HepG2 (cell line): ENCODE data around the gene TFEC. TPM values are rescaled to one million over a fixed set of nuclear protein-coding genes. Genes with fewer than 3 reads are reported as not detected.

ENCODE experiments used
- ATAC-seq: fragments of 200-7000 bp; cut with Tn5 transposase; 3 replicates; pipeline ENCODE4 v1.9.1; 2020; ENCODE audit warnings: mild to moderate bottlenecking, moderate library complexity
- BruUV-seq: library from RNA; stranded (reverse); fragments of 400-500 nt; replicated peaks from 2 replicates; lab custom pipeline; 2021; lab: Mats Ljungman, UMichigan
- CTCF ChIA-PET: fragments of 300-600 bp; formaldehyde crosslinking; extraction: SDS; loops from one replicate; lab custom pipeline; 2021; ENCODE audit warnings: low total read pairs, inconsistent platforms, low intra/inter-chr PET ratio; lab: Yijun Ruan, JAX
- POLR2A ChIA-PET: fragments of 350-600 bp; sonication (Branson Sonifier 250); formaldehyde crosslinking; loops from one replicate; lab custom pipeline; 2020; ENCODE audit warnings: antibody characterized with exemption, inconsistent platforms; lab: Yijun Ruan, JAX
- DNase-seq: peaks from one replicate; pipeline ENCODE4 v3.0.0-alpha.2; 2015; ENCODE audit warnings: low spot score
- FAIRE-seq: peaks from 3 replicates; lab custom pipeline; 2011; peaks lifted over from hg19 to GRCh38; lab: Jason Lieb, UNC
- H2AFZ ChIP-seq: one replicate; pipeline ENCODE4 v1.6.1; 2011; ENCODE audit warnings: low read length, inconsistent platforms
- H3K27ac ChIP-seq: fragments of 300-600 bp; 3 replicates; pipeline ENCODE4 v1.8.0; 2011; ENCODE audit warnings: mixed run types, mild to moderate bottlenecking, mixed read lengths, low read length, inconsistent platforms; ENCODE audit not compliant: insufficient read depth; ENCODE audit errors: extremely low read length
- H3K27me3 ChIP-seq, 2 experiments: fragments of 200-600 bp in 1 of 2; 2 replicates in 1 of 2; 3 replicates in 1 of 2; pipeline versions ENCODE4 v1.6.0 to v1.8.0; 2011; ENCODE audit warnings: low read length in 2 of 2, mild to moderate bottlenecking in 2 of 2, moderate library complexity in 2 of 2, inconsistent platforms in 1 of 2; ENCODE audit not compliant: insufficient read depth in 2 of 2, control insufficient read depth in 1 of 2
- H3K36me3 ChIP-seq, 2 experiments: fragments of 200-600 bp in 1 of 2; replicated peaks in 1 of 2; 2 replicates in 1 of 2; 3 replicates in 1 of 2; pipeline versions ENCODE4 v1.5.1 to v1.8.0; 2011; ENCODE audit warnings: low read length in 2 of 2, inconsistent platforms in 1 of 2; ENCODE audit not compliant: insufficient read depth in 2 of 2, control insufficient read depth in 1 of 2
- H3K4me1 ChIP-seq: 2 replicates; pipeline ENCODE4 v1.5.1; 2012; ENCODE audit warnings: low read length, inconsistent platforms; ENCODE audit not compliant: insufficient read depth
- H3K4me2 ChIP-seq: 2 replicates; pipeline ENCODE4 v1.6.0; 2011; ENCODE audit warnings: low read depth, low read length, inconsistent platforms
- H3K4me3 ChIP-seq, 3 experiments: fragments of 200-600 bp in 1 of 3; sonication (generic), shearing (Covaris generic) in 1 of 3; replicated peaks in 1 of 3; 2 replicates each; pipeline ENCODE4 v1.5.1; 2011 to 2016; ENCODE audit warnings: low read length in 3 of 3, inconsistent platforms in 2 of 3, low read depth in 2 of 3, mild to moderate bottlenecking in 2 of 3, control low read depth in 1 of 3, mixed read lengths in 1 of 3; ENCODE audit not compliant: insufficient read depth in 1 of 3
- H3K79me2 ChIP-seq: one replicate; pipeline ENCODE4 v1.6.1; 2011; ENCODE audit warnings: low read length, inconsistent platforms; ENCODE audit not compliant: insufficient read depth
- H3K9ac ChIP-seq: 2 replicates; pipeline ENCODE4 v1.6.0; 2011; ENCODE audit warnings: mild to moderate bottlenecking, low read depth, low read length, inconsistent platforms; ENCODE audit not compliant: insufficient read depth
- H3K9me3 ChIP-seq: 2 replicates; pipeline ENCODE4 v1.5.1; 2012; ENCODE audit warnings: mild to moderate bottlenecking, low read length
- H4K20me1 ChIP-seq: 2 replicates; pipeline ENCODE4 v1.6.0; 2011; ENCODE audit warnings: inconsistent platforms, mild to moderate bottlenecking, low read length, moderate library complexity; ENCODE audit not compliant: insufficient read depth
- ISX ChIP-seq: sonication (generic); formaldehyde crosslinking; conservative IDR thresholded peaks from 2 replicates; pipeline ENCODE4 v1.5.0; 2020; ENCODE audit warnings: missing genetic modification reagents
- MEIS1 ChIP-seq: sonication (generic); formaldehyde crosslinking; IDR thresholded peaks from 2 replicates; pipeline ENCODE4 v1.9.0; 2021; ENCODE audit warnings: mild to moderate bottlenecking, missing genetic modification reagents, moderate library complexity, borderline replicate concordance
- NCOA2 ChIP-seq: sonication (generic); formaldehyde crosslinking; IDR thresholded peaks from 2 replicates; pipeline ENCODE4 v1.8.0; 2022; ENCODE audit warnings: inconsistent platforms
- POLR2G ChIP-seq: fragments of 200-400 bp; formaldehyde crosslinking; IDR thresholded peaks from 2 replicates; pipeline ENCODE4 v1.6.1; 2018; ENCODE audit warnings: mild to moderate bottlenecking, low read depth, low read length, moderate library complexity
- ZFP90 ChIP-seq: sonication (generic); formaldehyde crosslinking; IDR thresholded peaks from 2 replicates; pipeline ENCODE4 v1.8.0; 2022; ENCODE audit warnings: missing genetic modification reagents, mild to moderate bottlenecking, inconsistent platforms, borderline replicate concordance
- ZMAT3 ChIP-seq: sonication (generic); formaldehyde crosslinking; conservative IDR thresholded peaks from 2 replicates; pipeline ENCODE4 v1.7.0; 2021; ENCODE audit warnings: missing genetic modification reagents
- ZNF263 ChIP-seq: sonication (generic); formaldehyde crosslinking; IDR thresholded peaks from 2 replicates; pipeline ENCODE4 v1.4.0; 2020; ENCODE audit warnings: missing genetic modification reagents
- ZNF33A ChIP-seq: sonication (generic); formaldehyde crosslinking; IDR thresholded peaks from 2 replicates; pipeline ENCODE4 v1.5.1; 2020; ENCODE audit warnings: missing genetic modification reagents, mild to moderate bottlenecking, moderate library complexity, borderline replicate concordance
- WGBS: methylation state at CpG from one replicate; pipeline ENCODE4 v1.1.6; 2017; ENCODE audit warnings: low lambda C conversion rate; 5-methylcytosine and 5-hydroxymethylcytosine counted together
- in situ Hi-C: cut with HindIII; loops from 2 replicates; pipeline ENCODE4 v1.10.0; 2017; ENCODE audit warnings: low pct_unique_long_range_greater_than_20kb; ENCODE audit not compliant: extremely low pct_ligation_motif_present
- intact Hi-C: fragments of 100-400 bp; cut with micrococcal nuclease; formaldehyde crosslinking; loops from one replicate; pipeline ENCODE4 v1.10.0; 2022; ENCODE audit not compliant: unreplicated experiment
- polyA plus RNA-seq, 8 experiments: library from polyadenylated mRNA; depleted of rRNA in 3 of 8; stranded (reverse) in 7 of 8; unstranded in 1 of 8; fragments of >200 nt; fragmentation: Illumina TruSeq in 4 of 8; extraction: Trizol in 4 of 8; gene quantifications; 2 replicates each; pipeline versions ENCODE4 v1.2.1 to v1.2.3, GENCODE V29; 2011 to 2016; ENCODE audit warnings: low read depth in 4 of 8, missing spikeins in 1 of 8, mixed read lengths in 1 of 8; ENCODE audit not compliant: insufficient read depth in 1 of 8
- total RNA-seq, 5 experiments: library from RNA; depleted of rRNA; stranded (reverse); fragments of >200 nt; fragmentation: Illumina TruSeq; extraction: Trizol; gene quantifications; 2 replicates each; pipeline ENCODE4 v1.2.3, GENCODE V29; 2016; ENCODE audit warnings: low read depth in 1 of 5
- TF ChIP-seq, protein P1 (sequence below): IDR thresholded peaks from 2 replicates; pipeline ENCODE4 v1.6.1; 2012; ENCODE audit warnings: inconsistent platforms
- TF ChIP-seq, protein P2 (sequence below): sonication (generic); formaldehyde crosslinking; conservative IDR thresholded peaks from 2 replicates; pipeline ENCODE4 v1.4.0; 2020; ENCODE audit warnings: missing genetic modification reagents
- TF ChIP-seq, protein P3 (sequence below): sonication (generic); formaldehyde crosslinking; IDR thresholded peaks from 2 replicates; pipeline ENCODE4 v1.4.0; 2020; ENCODE audit warnings: missing genetic modification reagents, borderline replicate concordance
- TF ChIP-seq, protein P4 (sequence below): sonication (generic); formaldehyde crosslinking; IDR thresholded peaks from 2 replicates; pipeline ENCODE4 v1.8.1; 2023; ENCODE audit warnings: mild to moderate bottlenecking, moderate library complexity, missing genetic modification reagents
- TF ChIP-seq, protein P5 (sequence below), 2 experiments: sonication (generic) in 1 of 2; formaldehyde crosslinking in 1 of 2; IDR thresholded peaks; 2 replicates each; pipeline versions ENCODE4 v1.4.0 to v1.6.1; 2018 to 2020; ENCODE audit warnings: missing genetic modification reagents in 2 of 2, borderline replicate concordance in 1 of 2, low read depth in 1 of 2, mild to moderate bottlenecking in 1 of 2, missing biosample characterization in 1 of 2
- TF ChIP-seq, protein P6 (sequence below): sonication (generic); formaldehyde crosslinking; IDR thresholded peaks from 2 replicates; pipeline ENCODE4 v1.8.1; 2023; ENCODE audit warnings: missing genetic modification reagents, inconsistent platforms, borderline replicate concordance
- TF ChIP-seq, protein P7 (sequence below): sonication (generic); formaldehyde crosslinking; IDR thresholded peaks from 2 replicates; pipeline ENCODE4 v1.4.0; 2020; ENCODE audit warnings: missing genetic modification reagents

The TFEC gene
- total and polyA plus RNA-seq, 2 of the 13 experiments (the other 11 are each of a cell fraction or from before 2014, with no cell fraction given), result not detected

DNA sequence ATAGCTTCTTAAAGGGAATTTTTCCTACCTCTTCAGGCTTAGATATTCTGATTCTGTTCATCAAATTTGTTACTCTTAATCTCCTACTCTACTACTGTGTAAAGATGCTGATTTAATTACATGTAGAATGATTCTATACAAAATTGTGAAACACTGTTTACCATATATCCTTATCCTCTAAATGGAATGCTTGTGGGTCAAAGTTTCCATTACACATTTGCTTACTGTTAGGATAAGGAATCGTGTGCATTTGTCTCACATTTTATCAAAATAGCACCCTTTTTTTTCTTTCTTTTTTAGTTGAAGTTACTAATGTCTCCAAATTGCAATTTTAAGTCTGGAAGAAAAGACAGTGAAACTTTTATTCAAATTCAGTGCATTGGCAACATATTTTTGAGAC lies 65.3 kb downstream of the TFEC start:
- Histone ChIP-seq H3K36me3 (no peaks in the 10 kb centered on the region), H2AFZ (no peak overlapping the region), H3K27ac (no peak overlapping the region), H3K79me2 (no peaks in the 10 kb centered on the region), H3K9me3 (no peaks in the 10 kb centered on the region), H3K9ac (no peak overlapping the region), H3K4me1 (peaks cover 6% of the 10 kb centered on the region; the same call in 1 of the 2 replicates), H3K4me3 (no peak overlapping the region), H4K20me1 (no peaks in the 10 kb centered on the region), H3K4me2 (no peak overlapping the region), H3K27me3 (no peaks in the 10 kb centered on the region)
- intact Hi-C loops (no loop called here), in situ Hi-C loops (no loop called here)
- ChIA-PET POLR2A (no interaction called here), CTCF (no interaction called here)
- no peak for DNase-seq
- ATAC-seq, result no peak
- FAIRE-seq, result no peak
- no peak for TF ChIP-seq ZMAT3
- TF ChIP-seq, protein P1, sequence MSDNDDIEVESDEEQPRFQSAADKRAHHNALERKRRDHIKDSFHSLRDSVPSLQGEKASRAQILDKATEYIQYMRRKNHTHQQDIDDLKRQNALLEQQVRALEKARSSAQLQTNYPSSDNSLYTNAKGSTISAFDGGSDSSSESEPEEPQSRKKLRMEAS, result no peak
- TF ChIP-seq, protein P2, sequence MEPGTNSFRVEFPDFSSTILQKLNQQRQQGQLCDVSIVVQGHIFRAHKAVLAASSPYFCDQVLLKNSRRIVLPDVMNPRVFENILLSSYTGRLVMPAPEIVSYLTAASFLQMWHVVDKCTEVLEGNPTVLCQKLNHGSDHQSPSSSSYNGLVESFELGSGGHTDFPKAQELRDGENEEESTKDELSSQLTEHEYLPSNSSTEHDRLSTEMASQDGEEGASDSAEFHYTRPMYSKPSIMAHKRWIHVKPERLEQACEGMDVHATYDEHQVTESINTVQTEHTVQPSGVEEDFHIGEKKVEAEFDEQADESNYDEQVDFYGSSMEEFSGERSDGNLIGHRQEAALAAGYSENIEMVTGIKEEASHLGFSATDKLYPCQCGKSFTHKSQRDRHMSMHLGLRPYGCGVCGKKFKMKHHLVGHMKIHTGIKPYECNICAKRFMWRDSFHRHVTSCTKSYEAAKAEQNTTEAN, result no peak
- TF ChIP-seq ISX (CRISPR knock-in tag), result no peak
- TF ChIP-seq, protein P3, sequence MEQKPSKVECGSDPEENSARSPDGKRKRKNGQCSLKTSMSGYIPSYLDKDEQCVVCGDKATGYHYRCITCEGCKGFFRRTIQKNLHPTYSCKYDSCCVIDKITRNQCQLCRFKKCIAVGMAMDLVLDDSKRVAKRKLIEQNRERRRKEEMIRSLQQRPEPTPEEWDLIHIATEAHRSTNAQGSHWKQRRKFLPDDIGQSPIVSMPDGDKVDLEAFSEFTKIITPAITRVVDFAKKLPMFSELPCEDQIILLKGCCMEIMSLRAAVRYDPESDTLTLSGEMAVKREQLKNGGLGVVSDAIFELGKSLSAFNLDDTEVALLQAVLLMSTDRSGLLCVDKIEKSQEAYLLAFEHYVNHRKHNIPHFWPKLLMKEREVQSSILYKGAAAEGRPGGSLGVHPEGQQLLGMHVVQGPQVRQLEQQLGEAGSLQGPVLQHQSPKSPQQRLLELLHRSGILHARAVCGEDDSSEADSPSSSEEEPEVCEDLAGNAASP (CRISPR knock-in tag), result no peak
- TF ChIP-seq POLR2G, result no peak
- TF ChIP-seq, protein P4, sequence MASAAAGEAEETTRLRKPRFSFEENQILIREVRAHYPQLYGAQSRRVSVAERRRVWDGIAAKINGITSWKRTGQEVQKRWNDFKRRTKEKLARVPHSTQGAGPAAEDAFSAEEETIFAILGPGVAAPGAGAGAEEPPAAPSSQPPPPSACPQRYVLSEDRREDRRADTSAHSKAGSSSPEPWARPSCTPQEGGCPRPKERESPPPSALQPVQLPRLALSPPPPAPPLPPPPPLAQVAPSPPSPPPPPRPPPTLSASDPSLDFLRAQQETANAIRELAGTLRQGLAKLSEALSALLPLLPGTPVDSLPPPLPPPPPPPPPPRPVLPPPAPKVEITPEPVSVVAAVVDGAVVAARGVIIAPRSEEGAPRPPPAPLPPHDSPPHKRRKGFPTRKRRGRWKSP, result no peak
- TF ChIP-seq, protein P5, sequence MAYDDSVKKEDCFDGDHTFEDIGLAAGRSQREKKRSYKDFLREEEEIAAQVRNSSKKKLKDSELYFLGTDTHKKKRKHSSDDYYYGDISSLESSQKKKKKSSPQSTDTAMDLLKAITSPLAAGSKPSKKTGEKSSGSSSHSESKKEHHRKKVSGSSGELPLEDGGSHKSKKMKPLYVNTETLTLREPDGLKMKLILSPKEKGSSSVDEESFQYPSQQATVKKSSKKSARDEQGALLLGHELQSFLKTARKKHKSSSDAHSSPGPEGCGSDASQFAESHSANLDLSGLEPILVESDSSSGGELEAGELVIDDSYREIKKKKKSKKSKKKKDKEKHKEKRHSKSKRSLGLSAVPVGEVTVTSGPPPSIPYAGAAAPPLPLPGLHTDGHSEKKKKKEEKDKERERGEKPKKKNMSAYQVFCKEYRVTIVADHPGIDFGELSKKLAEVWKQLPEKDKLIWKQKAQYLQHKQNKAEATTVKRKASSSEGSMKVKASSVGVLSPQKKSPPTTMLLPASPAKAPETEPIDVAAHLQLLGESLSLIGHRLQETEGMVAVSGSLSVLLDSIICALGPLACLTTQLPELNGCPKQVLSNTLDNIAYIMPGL (CRISPR knock-in tag; IDR thresholded peaks at IDR 0.05; ENCODE audit: borderline replicate concordance in 1 of 2, low read depth in 1 of 2), result no peak
- TF ChIP-seq, protein P6, sequence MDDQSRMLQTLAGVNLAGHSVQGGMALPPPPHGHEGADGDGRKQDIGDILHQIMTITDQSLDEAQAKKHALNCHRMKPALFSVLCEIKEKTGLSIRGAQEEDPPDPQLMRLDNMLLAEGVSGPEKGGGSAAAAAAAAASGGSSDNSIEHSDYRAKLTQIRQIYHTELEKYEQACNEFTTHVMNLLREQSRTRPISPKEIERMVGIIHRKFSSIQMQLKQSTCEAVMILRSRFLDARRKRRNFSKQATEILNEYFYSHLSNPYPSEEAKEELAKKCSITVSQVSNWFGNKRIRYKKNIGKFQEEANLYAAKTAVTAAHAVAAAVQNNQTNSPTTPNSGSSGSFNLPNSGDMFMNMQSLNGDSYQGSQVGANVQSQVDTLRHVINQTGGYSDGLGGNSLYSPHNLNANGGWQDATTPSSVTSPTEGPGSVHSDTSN (CRISPR knock-in tag), result no peak
- TF ChIP-seq ZNF33A, result no peak
- no peak for TF ChIP-seq MEIS1 (CRISPR knock-in tag)
- TF ChIP-seq, protein P7, sequence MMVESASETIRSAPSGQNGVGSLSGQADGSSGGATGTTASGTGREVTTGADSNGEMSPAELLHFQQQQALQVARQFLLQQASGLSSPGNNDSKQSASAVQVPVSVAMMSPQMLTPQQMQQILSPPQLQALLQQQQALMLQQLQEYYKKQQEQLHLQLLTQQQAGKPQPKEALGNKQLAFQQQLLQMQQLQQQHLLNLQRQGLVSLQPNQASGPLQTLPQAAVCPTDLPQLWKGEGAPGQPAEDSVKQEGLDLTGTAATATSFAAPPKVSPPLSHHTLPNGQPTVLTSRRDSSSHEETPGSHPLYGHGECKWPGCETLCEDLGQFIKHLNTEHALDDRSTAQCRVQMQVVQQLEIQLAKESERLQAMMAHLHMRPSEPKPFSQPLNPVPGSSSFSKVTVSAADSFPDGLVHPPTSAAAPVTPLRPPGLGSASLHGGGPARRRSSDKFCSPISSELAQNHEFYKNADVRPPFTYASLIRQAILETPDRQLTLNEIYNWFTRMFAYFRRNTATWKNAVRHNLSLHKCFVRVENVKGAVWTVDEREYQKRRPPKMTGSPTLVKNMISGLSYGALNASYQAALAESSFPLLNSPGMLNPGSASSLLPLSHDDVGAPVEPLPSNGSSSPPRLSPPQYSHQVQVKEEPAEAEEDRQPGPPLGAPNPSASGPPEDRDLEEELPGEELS (CRISPR knock-in tag), result no peak
- no peak for TF ChIP-seq ZNF263 (CRISPR knock-in tag)
- TF ChIP-seq ZFP90, result no peak
- TF ChIP-seq NCOA2 (CRISPR knock-in tag), result no peak
- no TSS peak for BruUV-seq
- WGBS, result 0% methylated on average over 1 of the region's 1 CpG
